Spleen (tissue), 11 donors: Measurements from ENCODE around the gene CCDC196. TPM values are rescaled to one million over a fixed set of nuclear protein-coding genes. Genes with fewer than 3 reads are reported as not detected.

Experiments
- DNase-seq: peaks from one replicate; pipeline ENCODE4 v3.0.0-alpha.2; 2020
- H3K27ac ChIP-seq, 8 donors: fragments of 200-600 bp; sonication (generic) in 7 of 8; 1 replicate in 4 of 8; 2 replicates in 4 of 8; pipeline versions ENCODE4 v1.5.0 to v1.8.0; 2016 to 2021; ENCODE audit warnings: inconsistent platforms in 4 of 8, mild to moderate bottlenecking in 4 of 8, moderate library complexity in 1 of 8
- H3K27me3 ChIP-seq, 7 donors: fragments of 200-600 bp; sonication (generic) in 6 of 7; replicated peaks in 1 of 7; 1 replicate in 4 of 7; 2 replicates in 3 of 7; pipeline versions ENCODE4 v1.5.0 to v1.8.0; 2016 to 2021; ENCODE audit warnings: inconsistent platforms in 3 of 7, mild to moderate bottlenecking in 1 of 7
- H3K36me3 ChIP-seq, 6 donors: fragments of 200-600 bp; sonication (generic) in 5 of 6; 1 replicate in 4 of 6; 2 replicates in 2 of 6; pipeline versions ENCODE4 v1.5.0 to v1.8.0; 2016 to 2021; ENCODE audit warnings: inconsistent platforms in 2 of 6
- H3K4me1 ChIP-seq, 6 donors: fragments of 200-600 bp; sonication (generic) in 5 of 6; 1 replicate in 3 of 6; 2 replicates in 3 of 6; pipeline versions ENCODE4 v1.5.0 to v1.8.0; 2016 to 2021; ENCODE audit warnings: inconsistent platforms in 3 of 6
- H3K4me3 ChIP-seq, 8 donors: fragments of 200-600 bp; sonication (generic) in 7 of 8; 1 replicate in 4 of 8; 2 replicates in 4 of 8; pipeline versions ENCODE4 v1.5.0 to v1.8.0; 2016 to 2021; ENCODE audit warnings: inconsistent platforms in 4 of 8, mild to moderate bottlenecking in 4 of 8, moderate library complexity in 2 of 8
- H3K9me3 ChIP-seq, 8 donors: fragments of 200-600 bp; sonication (generic) in 7 of 8; 1 replicate in 4 of 8; 2 replicates in 4 of 8; pipeline versions ENCODE4 v1.5.0 to v1.8.0; 2016 to 2021; ENCODE audit warnings: inconsistent platforms in 4 of 8
- POLR2A ChIP-seq, 3 donors: fragments of 450-650 bp; IDR thresholded peaks; one replicate each; pipeline ENCODE4 v1.5.1; 2017; ENCODE audit warnings: antibody characterized with exemption in 3 of 3, mild to moderate bottlenecking in 1 of 3
- POLR2AphosphoS5 ChIP-seq, 3 donors: sonication (generic); formaldehyde crosslinking; IDR thresholded peaks; one replicate each; pipeline ENCODE4 v1.5.1; 2017; ENCODE audit warnings: antibody characterized with exemption in 3 of 3
- WGBS, 5 donors: extraction: QIAGEN DNeasy Blood & Tissue Kit in 3 of 5; methylation state at CpG; one replicate each; pipeline versions ENCODE4 v1.1.5 to v1.1.7; 2013 to 2018; 5-methylcytosine and 5-hydroxymethylcytosine counted together
- intact Hi-C: fragments of 100-400 bp; cut with DNase I; formaldehyde crosslinking; loops from one replicate; pipeline ENCODE4 v1.15.0; 2023; ENCODE audit warnings: low total_unique reads
- polyA plus RNA-seq, 3 donors: library from polyadenylated mRNA; stranded (reverse); fragments of 200-250 nt; gene quantifications; one replicate each; pipeline ENCODE4 v1.2.1, GENCODE V29; 2013
- total RNA-seq, 7 donors: library from RNA; depleted of rRNA in 3 of 7; stranded (reverse); fragments of >200 nt in 3 of 7; fragmentation: NEBNext Ultra II Directional in 4 of 7; extraction: Animal tissue kit (Norgen Biotek cat#: 25700) in 4 of 7; gene quantifications; one replicate each; pipeline versions ENCODE4 v1.1.0 to v1.2.1, GENCODE V29; 2016 to 2021
- TF ChIP-seq, protein P1 (sequence below), 11 experiments: fragments of 200-600 bp in 7 of 11; fragments of 450-650 bp in 4 of 11; sonication (generic) in 4 of 11; IDR thresholded peaks in 8 of 11; conservative IDR thresholded peaks in 3 of 11; 1 replicate in 7 of 11; 2 replicates in 4 of 11; pipeline versions ENCODE4 v1.4.0 to v1.8.0; 2016 to 2021; ENCODE audit warnings: antibody characterized with exemption in 11 of 11, inconsistent platforms in 4 of 11, mild to moderate bottlenecking in 1 of 11
- donor health status: healthy with polysubstance abuse.
- donor health status: DM: no; HTN: no; CAD: no; lungs with moderate emphysema.
- donor health status: DM: no; HTN: no; CAD: no.
- donor health status: Bipolar disorder and iron deficiency.
- donor health status: healthy.
- donor health status: DM: no; HTN: no; CAD: no.
- donor health status: DM: yes; HTN: yes; CAD: no.

The CCDC196 gene
- total and polyA plus RNA-seq, 10 donors = not detected

DNA sequence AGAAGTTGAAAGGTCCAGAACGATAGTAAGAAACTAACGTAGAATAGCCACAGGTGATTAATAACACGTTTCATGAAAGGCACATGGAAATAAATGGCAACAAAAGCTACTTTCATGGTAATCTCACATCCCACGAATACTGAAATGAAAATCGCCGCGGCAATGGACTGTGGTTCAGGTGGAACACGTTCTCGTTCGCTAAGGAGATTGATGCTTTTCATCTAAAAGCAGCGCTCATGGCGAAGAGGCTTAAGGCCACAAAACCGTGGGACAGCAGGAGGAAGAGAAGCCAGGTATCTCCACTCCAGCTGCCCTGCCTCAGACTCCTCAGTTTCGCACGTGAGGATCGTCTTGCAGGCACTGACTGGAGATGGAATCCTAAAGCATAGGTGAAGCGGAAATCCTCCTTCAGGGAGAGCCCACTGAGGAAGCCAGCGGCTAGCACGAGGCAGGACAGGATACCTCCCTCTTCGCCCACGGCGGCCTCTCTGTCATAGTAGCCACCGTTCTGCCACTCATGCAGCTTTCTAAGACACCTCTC, 21.1 kb downstream of the CCDC196 start:
- intact Hi-C loops = no loop called here
- WGBS, 5 donors = 2 to 4% (median 3%) methylated on average over 21 to 23 of the region's 23 CpGs
- DNase-seq = no peak

DNA sequence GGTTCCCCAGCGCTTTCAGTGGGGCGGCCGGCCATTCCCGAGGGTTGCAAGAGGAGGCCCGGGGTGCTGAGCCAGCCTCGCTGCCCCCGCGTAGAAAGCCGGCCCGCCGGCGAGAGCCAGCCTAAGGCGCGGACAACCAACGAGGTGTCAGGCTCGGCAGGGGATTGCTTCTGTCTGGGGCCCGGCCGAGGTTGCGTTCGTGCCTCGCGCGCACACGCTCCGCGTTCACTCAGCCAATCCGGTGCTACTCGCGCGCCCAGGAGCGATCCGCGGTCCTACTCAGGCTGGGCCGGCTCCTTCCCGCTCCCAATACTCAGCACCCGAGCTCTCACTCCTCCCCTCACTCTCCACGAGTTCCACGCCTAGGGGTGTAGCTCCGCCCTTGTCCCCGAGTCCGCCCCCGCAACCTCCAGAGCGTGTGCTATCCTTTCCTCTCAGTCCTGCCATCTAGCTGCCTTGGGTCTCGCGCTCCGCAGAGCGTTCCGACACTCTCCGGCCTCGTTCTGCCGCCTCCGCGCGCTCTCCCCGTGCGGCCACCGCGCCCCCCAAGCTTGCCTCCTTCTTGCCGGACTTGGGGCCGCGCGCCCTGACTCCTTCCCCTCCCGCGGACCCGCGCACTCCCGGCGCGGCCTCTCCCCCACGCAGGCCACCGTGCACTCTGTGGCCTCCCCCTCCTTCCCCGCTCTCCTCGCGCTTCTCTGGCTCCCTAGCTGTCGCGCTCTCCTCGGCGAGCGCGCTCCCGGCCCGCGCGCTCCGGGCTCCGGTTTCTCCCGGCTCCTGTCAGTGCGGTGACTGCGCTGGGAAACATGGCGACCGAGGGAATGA, 21.8 kb downstream of the CCDC196 start, which contains the start of gene GPHN:
Gene GPHN (plus strand): TSS at position 426 of the 825 bp plus-strand sequence.
- peak within 1 kb of the TSS; percentile 77 to 99 (median 90) for H3K4me3 ChIP-seq
- intact Hi-C loops = no loop called here
- H3K9me3 ChIP-seq = no peaks in the 10 kb centered on the region
- TF ChIP-seq POLR2AphosphoS5 (IDR thresholded peaks at IDR 0.05) (peak; percentile 90 to 94 (median 90)), POLR2A (IDR thresholded peaks at IDR 0.05) (peak in 1 of 3 donors; percentile 54)
- TF ChIP-seq, protein P1, sequence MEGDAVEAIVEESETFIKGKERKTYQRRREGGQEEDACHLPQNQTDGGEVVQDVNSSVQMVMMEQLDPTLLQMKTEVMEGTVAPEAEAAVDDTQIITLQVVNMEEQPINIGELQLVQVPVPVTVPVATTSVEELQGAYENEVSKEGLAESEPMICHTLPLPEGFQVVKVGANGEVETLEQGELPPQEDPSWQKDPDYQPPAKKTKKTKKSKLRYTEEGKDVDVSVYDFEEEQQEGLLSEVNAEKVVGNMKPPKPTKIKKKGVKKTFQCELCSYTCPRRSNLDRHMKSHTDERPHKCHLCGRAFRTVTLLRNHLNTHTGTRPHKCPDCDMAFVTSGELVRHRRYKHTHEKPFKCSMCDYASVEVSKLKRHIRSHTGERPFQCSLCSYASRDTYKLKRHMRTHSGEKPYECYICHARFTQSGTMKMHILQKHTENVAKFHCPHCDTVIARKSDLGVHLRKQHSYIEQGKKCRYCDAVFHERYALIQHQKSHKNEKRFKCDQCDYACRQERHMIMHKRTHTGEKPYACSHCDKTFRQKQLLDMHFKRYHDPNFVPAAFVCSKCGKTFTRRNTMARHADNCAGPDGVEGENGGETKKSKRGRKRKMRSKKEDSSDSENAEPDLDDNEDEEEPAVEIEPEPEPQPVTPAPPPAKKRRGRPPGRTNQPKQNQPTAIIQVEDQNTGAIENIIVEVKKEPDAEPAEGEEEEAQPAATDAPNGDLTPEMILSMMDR (IDR thresholded peaks at IDR 0.05 in 8 of 11, conservative IDR thresholded peaks at IDR 0.05 in 3 of 11) = peak in 7 of 11 experiments; percentile 12 to 46 (median 30)
- H3K27me3 ChIP-seq = peaks cover 0 to 11% (median 0%) of the 10 kb centered on the region in 7 donors
- H3K4me1 ChIP-seq = peaks cover 8 to 50% (median 26%) of the 10 kb centered on the region in 6 donors
- peak within 1 kb of the TSS; percentile 76 to 92 (median 86) for H3K27ac ChIP-seq
- 0 to 1% (median 1%) methylated on average over 57 to 91 of the region's 91 CpGs for WGBS, 5 donors
- no peaks in the 10 kb centered on the region for H3K36me3 ChIP-seq
- peak; percentile 97 for DNase-seq

More for the DNA sequence above, 21.1 kb downstream of the CCDC196 start:
- Histone ChIP-seq H3K27ac (peak overlapping the region; percentile 76 to 92 (median 86)), H3K27me3 (peaks cover 0 to 11% (median 0%) of the 10 kb centered on the region in 7 donors), H3K4me3 (peak overlapping the region; percentile 77 to 99 (median 90)), H3K9me3 (no peaks in the 10 kb centered on the region), H3K36me3 (no peaks in the 10 kb centered on the region), H3K4me1 (peaks cover 8 to 47% (median 26%) of the 10 kb centered on the region in 6 donors)
- TF ChIP-seq, protein P1 (IDR thresholded peaks at IDR 0.05 in 8 of 11, conservative IDR thresholded peaks at IDR 0.05 in 3 of 11) = no peak
- no peak for TF ChIP-seq POLR2AphosphoS5 (IDR thresholded peaks at IDR 0.05)
- TF ChIP-seq POLR2A (IDR thresholded peaks at IDR 0.05) = no peak

DNA sequence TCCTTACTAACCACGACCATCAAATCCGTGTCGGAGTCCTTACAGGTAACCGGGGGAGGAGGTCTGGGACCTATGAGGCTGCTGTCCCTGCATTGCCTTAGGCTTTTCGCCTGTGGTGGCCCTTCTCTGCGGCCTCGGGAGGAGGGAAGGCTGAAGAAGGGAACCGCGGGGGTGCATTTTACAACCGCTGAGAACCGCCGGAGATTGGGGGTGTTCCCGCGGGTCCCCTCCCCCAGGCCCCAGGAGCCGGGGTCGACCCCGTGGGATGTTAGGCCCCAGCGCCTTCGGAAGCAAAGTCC, 22.3 kb downstream of the CCDC196 start:
- no peak for DNase-seq
- Histone ChIP-seq H3K9me3 (no peaks in the 10 kb centered on the region), H3K4me3 (peak overlapping the region; percentile 77 to 99 (median 90)), H3K4me1 (peaks cover 8 to 55% (median 27%) of the 10 kb centered on the region in 6 donors), H3K36me3 (no peaks in the 10 kb centered on the region), H3K27me3 (peaks cover 0 to 11% (median 0%) of the 10 kb centered on the region in 7 donors), H3K27ac (peak overlapping the region; percentile 76 to 92 (median 86))
- 0 to 1% (median 0%) methylated on average over 5 to 19 of the region's 19 CpGs for WGBS, 5 donors
- intact Hi-C loops = no loop called here
- TF ChIP-seq, protein P1 (IDR thresholded peaks at IDR 0.05 in 8 of 11, conservative IDR thresholded peaks at IDR 0.05 in 3 of 11) = no peak
- no peak for TF ChIP-seq POLR2A (IDR thresholded peaks at IDR 0.05)
- no peak for TF ChIP-seq POLR2AphosphoS5 (IDR thresholded peaks at IDR 0.05)
